Measurements from ENCODE around the gene LRFN2.

Gene LRFN2

GRCh38 chr6:40586369-40587201 lies 579 bp downstream of the LRFN2 start:
- DNase-seq (ENCODE audit: low read depth), result no peak

GRCh38 chr6:40585651-40586269 lies 1.4 kb downstream of the LRFN2 start:
- DNase-seq (ENCODE audit: low read depth), result no peak

GRCh38 chr6:40585223-40585622 lies 1.9 kb downstream of the LRFN2 start:
- no peak for DNase-seq (ENCODE audit: low read depth)

- no peak for DNase-seq (ENCODE audit: low read depth)
These were observed 2.4 kb downstream of the LRFN2 start for GRCh38 chr6:40584741-40585140.

- no peak for DNase-seq (ENCODE audit: low read depth)
These were observed 3.5 kb downstream of the LRFN2 start for GRCh38 chr6:40583709-40584108.

GRCh38 chr6:40582892-40583291 lies 4.3 kb downstream of the LRFN2 start:
- no peak for DNase-seq (ENCODE audit: low read depth)

- no peak for DNase-seq (ENCODE audit: low read depth)
These were observed 8.1 kb downstream of the LRFN2 start for GRCh38 chr6:40579101-40579500.

GRCh38 chr6:40577672-40578071 lies 9.5 kb downstream of the LRFN2 start:
- DNase-seq (ENCODE audit: low read depth), result no peak

GRCh38 chr6:40573221-40573620 lies 13.9 kb downstream of the LRFN2 start:
- no peak for DNase-seq (ENCODE audit: low read depth)

GRCh38 chr6:40569162-40569910 lies 17.8 kb downstream of the LRFN2 start:
- DNase-seq (ENCODE audit: low read depth), result no peak

GRCh38 chr6:40568062-40568708 lies 19.0 kb downstream of the LRFN2 start:
- no peak for DNase-seq (ENCODE audit: low read depth)

GRCh38 chr6:40563111-40563510 lies 24.1 kb downstream of the LRFN2 start:
- DNase-seq (ENCODE audit: low read depth), result no peak

GRCh38 chr6:40559056-40559455 lies 28.1 kb downstream of the LRFN2 start:
- DNase-seq (ENCODE audit: low read depth), result no peak

- no peak for DNase-seq (ENCODE audit: low read depth)
These were observed 29.1 kb downstream of the LRFN2 start for GRCh38 chr6:40558102-40558501.

GRCh38 chr6:40556881-40557280 lies 30.3 kb downstream of the LRFN2 start:
- no peak for DNase-seq (ENCODE audit: low read depth)

GRCh38 chr6:40556023-40556422 lies 31.1 kb downstream of the LRFN2 start:
- DNase-seq (ENCODE audit: low read depth), result no peak

GRCh38 chr6:40555092-40555491 lies 32.1 kb downstream of the LRFN2 start:
- no peak for DNase-seq (ENCODE audit: low read depth)

GRCh38 chr6:40552941-40553340 lies 34.2 kb downstream of the LRFN2 start:
- DNase-seq (ENCODE audit: low read depth), result no peak

GRCh38 chr6:40551966-40552505 lies 35.1 kb downstream of the LRFN2 start:
- no peak for DNase-seq (ENCODE audit: low read depth)

GRCh38 chr6:40550202-40551101 lies 36.7 kb downstream of the LRFN2 start:
- no peak for DNase-seq (ENCODE audit: low read depth)

GRCh38 chr6:40545954-40546353 lies 41.2 kb downstream of the LRFN2 start:
- no peak for DNase-seq (ENCODE audit: low read depth)

Data from HS-27A (cell line).